ENCODE results near the gene HIPK3.
"Not testable (repeated sequence)": the region's sequence is repeated elsewhere in the genome, so short reads cannot be mapped to it uniquely, and the experiment has no call there.

The HIPK3 gene

GRCh38 chr11:33366918-33367317 is 109.7 kb downstream of the HIPK3 start:
- no peak for DNase-seq

- DNase-seq, result not testable (repeated sequence)
Measured at GRCh38 chr11:33368475-33368874, 111.3 kb downstream of the HIPK3 start.

- no peak for DNase-seq
Measured at GRCh38 chr11:33368931-33369330, 111.8 kb downstream of the HIPK3 start.

DNA sequence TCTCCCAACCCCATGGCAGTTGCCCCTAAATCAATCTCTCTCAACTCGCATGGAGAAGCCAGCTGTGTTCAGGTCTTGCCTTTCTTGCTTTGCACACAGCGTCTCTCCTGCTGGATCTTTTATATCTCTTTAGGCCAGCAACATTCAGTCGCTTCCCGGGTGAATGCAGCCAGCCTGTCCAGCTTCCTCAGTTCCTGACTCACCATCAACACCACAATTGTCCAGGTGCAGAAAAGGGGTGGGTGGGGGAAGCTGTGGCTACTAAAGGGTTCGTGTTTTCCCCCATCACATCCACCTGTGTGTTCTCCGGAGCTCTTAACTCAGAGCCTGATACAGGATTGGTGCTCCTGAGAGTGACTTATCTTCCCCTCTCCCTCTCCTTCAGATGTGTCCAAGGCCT is 116.5 kb downstream of the HIPK3 start:
- DNase-seq, result no peak

DNA sequence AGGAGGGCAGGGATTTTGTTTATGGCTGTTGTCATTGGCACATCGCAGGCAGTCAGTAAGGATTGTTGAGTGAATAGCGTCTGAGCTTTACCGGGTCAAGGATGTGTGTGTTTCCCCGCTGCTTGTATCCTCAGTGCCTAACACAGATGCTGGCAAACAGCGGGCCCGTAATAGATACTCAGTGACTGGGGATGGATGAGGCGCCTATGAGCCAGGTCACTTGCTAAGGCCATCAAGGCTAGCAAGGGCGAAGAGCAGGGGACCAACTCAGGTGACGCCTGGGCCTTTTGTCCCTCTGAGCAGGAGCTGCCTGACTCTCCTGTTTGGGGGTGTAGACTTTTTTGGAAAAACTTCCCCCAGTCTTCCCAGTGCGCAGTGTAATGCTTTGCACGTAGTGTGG is 118.1 kb downstream of the HIPK3 start:
- DNase-seq, result no peak

- DNase-seq, result peak; percentile 38
Measured at GRCh38 chr11:33375688-33376311, 118.6 kb downstream of the HIPK3 start, which contains the start of gene KIAA1549L. TSS of gene KIAA1549L (plus strand) at chr11:33376108.

- DNase-seq, result peak; percentile 42
Measured at GRCh38 chr11:33376331-33377310, 119.4 kb downstream of the HIPK3 start.

DNA sequence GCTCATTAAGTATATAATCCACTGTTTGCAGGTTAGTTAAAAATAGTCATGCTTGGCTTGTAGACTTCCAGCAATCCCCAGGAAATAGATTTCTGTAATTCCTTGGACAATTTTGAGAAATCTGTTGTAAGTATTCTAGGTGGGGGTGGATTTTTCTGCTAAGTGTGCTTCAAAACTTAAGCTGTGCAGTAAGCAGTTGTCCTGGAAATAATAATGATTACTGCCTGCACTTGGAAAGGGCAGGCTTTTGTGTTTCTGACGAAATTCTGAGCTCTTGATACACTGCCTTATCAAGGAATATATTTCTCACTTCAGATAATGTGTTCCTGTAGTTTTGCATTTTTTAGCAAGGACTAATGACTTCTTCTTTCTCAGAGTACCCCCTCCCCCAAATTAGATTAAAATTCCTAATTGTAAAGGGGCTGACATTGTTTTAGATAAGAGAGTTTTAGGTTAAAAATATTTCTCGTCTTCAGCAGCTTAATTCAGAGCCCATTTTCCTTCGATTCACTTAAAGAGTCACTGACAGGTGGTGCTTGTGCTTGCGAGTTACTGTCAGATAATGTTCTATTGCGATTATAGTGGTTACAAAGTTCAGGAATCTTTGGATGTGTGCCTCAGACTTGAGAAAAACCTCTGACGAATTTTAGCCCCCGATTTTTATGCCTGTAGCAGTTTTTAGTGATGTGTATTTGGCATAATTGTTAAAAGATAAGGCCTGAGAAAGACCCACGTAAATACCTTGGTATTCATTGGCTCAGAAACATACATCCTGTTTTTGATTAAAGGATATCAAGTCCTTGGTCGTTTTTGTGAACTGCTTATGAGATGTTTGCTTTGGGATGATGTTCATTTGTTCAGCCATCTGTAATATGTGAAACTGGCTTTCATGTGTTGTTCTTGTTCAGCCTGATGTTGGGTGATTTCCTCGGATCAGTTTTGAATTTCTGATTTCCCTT is 120.5 kb downstream of the HIPK3 start:
- DNase-seq, result no peak

DNA sequence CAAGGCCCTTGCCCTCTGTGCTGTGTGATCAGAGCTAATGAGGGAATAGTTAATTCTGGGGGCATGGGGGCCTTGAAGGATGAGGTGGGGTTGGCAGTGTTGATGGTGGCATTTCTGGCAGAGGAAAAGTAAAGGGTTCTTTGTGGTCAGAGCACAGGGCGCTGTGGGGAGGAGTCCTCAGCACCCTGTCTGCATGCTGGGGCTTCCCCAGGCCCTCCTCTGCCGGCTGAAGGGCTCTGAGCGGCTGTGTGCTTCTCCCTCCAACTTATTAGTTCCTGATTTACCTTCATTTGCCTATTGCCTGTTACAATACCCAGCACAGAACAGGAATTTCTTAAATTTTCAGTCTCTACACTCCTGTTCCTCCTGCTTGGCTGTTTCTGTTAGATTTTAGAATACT is 122.8 kb downstream of the HIPK3 start:
- DNase-seq, result no peak

GRCh38 chr11:33383075-33383919 is 126.1 kb downstream of the HIPK3 start:
- DNase-seq, result no peak

DNA sequence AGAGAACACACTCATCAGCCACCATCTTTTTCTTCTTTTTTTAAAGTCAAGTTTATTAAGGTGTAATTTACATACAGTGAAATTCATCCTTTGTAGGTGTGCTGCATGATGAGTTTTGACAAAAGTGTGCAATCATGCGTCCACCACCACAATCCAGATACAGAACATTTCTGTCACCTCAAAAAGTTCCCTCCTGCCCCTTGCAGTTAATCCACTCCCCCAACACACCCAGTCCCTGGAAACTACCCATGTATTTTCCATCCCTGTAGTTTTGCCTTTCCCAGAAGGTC is 126.7 kb downstream of the HIPK3 start:
- no peak for DNase-seq

GRCh38 chr11:33384220-33384619 is 127.0 kb downstream of the HIPK3 start:
- no peak for DNase-seq

GRCh38 chr11:33387581-33387980 is 130.4 kb downstream of the HIPK3 start:
- DNase-seq, result no peak

- DNase-seq, result no peak
Measured at GRCh38 chr11:33387996-33388395, 130.8 kb downstream of the HIPK3 start.

- DNase-seq, result no peak
Measured at GRCh38 chr11:33388793-33389525, 131.8 kb downstream of the HIPK3 start.

DNA sequence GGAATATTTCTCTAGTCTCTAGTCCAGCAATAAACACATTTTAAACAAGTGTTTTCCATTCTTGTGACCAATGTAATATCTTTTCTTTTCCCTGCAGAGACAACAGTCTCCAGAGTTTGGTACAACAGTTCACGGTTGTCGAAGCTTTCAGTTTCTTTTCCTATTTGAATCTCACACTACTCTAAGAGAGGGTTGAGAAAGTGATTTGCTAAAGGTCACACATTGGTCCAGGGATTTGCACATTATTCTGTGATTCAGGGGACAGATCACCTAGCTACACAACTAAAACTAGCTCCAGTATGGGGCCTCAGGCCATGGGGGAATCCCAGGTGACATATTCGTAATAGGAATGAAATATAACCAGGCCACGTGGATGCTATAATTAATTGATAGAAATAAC is 132.5 kb downstream of the HIPK3 start:
- no peak for DNase-seq

DNA sequence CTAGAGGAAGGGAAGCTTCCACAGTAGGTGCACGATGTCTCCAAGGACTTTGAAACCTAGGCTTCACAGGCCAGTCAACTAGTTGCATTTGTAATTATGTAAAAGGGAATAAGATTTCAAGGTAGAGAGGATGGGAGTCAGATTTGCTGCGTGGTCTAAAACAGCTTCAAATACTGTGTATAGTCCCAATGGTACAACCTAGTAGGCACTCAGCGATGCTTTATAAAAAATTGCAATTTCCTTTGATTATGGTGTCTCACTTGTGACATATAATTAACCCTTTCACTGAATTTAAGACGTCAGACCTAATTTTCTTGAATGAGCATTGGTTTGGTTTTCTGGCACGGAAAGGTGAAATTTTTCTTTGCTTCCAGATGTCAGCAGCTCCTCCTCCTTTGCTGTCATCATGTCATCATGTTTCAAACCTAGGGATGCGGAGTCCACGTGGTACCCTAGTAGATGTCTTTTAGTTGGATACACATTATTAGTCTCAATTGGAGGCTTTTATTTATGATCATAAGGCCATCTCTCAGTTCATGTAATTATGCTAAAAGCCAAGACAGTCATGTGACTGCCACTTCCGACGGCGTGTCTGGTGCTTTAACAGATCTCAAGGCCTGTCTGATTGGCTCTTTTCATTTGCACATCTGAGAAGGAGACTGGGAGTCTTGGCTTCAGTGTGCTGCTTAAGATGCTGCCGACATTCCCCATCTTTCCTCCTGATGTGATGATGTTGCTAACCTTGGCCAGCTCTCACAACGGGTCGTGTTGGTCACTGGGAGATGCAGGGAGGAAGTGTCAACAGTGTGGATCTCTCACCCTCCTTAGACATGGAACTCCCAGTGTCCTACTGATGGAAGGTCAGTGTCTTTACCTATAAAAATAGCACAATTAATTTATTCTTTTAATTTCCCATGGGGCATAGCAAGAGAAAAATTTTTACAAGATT is 134.0 kb downstream of the HIPK3 start:
- DNase-seq, result no peak

DNA sequence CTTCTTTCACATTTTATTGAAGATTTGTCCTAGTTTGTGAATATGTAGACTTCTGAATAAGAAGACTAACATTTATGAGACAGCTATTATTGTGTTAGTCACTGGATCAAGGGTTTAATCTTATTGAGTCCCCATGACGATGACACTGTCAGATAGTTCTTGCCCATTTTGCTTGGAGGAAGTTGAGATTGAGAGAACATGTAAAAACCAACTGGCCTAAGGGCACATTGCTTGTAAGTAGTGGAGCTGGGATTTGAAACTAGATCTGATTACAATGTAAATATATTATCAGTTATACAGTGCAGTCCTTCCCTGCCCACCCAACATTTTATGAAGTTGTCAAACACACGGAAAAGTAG is 134.7 kb downstream of the HIPK3 start:
- no peak for DNase-seq

GRCh38 chr11:33394431-33395109 is 137.4 kb downstream of the HIPK3 start:
- no peak for DNase-seq

DNA sequence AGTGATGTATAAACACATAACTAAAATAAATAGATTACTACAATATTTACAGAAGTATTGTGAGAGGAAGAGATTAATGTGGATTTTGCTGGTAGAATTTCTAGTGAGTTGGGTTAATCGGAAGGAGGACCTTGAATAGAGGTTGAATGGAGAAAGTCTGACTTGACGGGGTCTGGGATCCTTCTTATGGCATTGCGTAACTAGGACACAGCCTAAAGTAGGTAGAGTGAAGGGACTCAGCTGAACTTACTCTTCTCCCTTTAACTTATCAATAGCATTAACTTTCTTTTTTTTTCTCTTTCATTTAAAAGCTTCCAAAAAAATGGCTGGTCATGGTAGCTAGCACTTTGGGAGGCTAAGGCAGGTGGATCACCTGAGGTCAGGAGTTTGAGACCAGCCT is 139.2 kb downstream of the HIPK3 start:
- no peak for DNase-seq
